HepG2 (cell line): ENCODE data around the gene TCF25. TPM values are rescaled to one million over a fixed set of nuclear protein-coding genes. Genes with fewer than 3 reads are reported as not detected.
A peak's percentile ranks its signal among the peaks of the same experiment; 100 is the strongest.

Experiments
- ASH2L ChIP-seq: fragments of 300-600, 200-600 bp; sonication (generic); IDR thresholded peaks from 2 replicates; pipeline ENCODE4 v1.7.0; 2017; ENCODE audit warnings: low read depth, mild to moderate bottlenecking, moderate library complexity, mixed read lengths, low read length; ENCODE audit not compliant: insufficient read length
- BORCS8-MEF2B ChIP-seq: sonication (generic); formaldehyde crosslinking; IDR thresholded peaks from 2 replicates; pipeline ENCODE4 v1.8.0; 2022; ENCODE audit warnings: mild to moderate bottlenecking, missing genetic modification reagents
- EP300 ChIP-seq, 3 experiments: sonication (generic) in 1 of 3; formaldehyde crosslinking in 1 of 3; IDR thresholded peaks; 2 replicates each; pipeline versions ENCODE4 v1.5.1 to v1.6.1; 2011 to 2020; ENCODE audit warnings: low read depth in 2 of 3, low read length in 2 of 3, borderline replicate concordance in 1 of 3, improper control_type of control experiment in 1 of 3, mild to moderate bottlenecking in 1 of 3, missing genetic modification reagents in 1 of 3, moderate library complexity in 1 of 3
- FIP1L1 ChIP-seq: fragments of 200-400 bp; formaldehyde crosslinking; IDR thresholded peaks from 2 replicates; pipeline ENCODE4 v1.6.1; 2018; ENCODE audit warnings: low read depth, mild to moderate bottlenecking, low read length, moderate library complexity, borderline replicate concordance; ENCODE audit not compliant: insufficient read depth
- GTF3A ChIP-seq: sonication (generic); formaldehyde crosslinking; conservative IDR thresholded peaks from 2 replicates; pipeline ENCODE4 v1.4.0; 2020; ENCODE audit warnings: mild to moderate bottlenecking, missing genetic modification reagents
- KAT2B ChIP-seq: fragments of 150-350 bp; IDR thresholded peaks from 2 replicates; pipeline ENCODE4 v1.6.1; 2014; ENCODE audit warnings: low read depth, low read length, borderline replicate concordance
- MED8 ChIP-seq: sonication (generic); formaldehyde crosslinking; IDR thresholded peaks from 2 replicates; pipeline ENCODE4 v1.8.1; 2023; ENCODE audit warnings: mild to moderate bottlenecking, missing genetic modification reagents; ENCODE audit not compliant: insufficient replicate concordance
- PCBP1 ChIP-seq: fragments of 200-400 bp; formaldehyde crosslinking; IDR thresholded peaks from 2 replicates; pipeline ENCODE4 v1.6.1; 2017; ENCODE audit warnings: mild to moderate bottlenecking, low read depth, low read length, borderline replicate concordance
- POLR2A ChIP-seq, 2 experiments: IDR thresholded peaks; 2 replicates each; pipeline ENCODE4 v1.6.1; 2011; ENCODE audit warnings: low read depth in 2 of 2, low read length in 2 of 2, mild to moderate bottlenecking in 1 of 2, moderate library complexity in 1 of 2; ENCODE audit not compliant: insufficient read depth in 1 of 2
- SMARCE1 ChIP-seq: fragments of 450-650 bp; IDR thresholded peaks from 2 replicates; pipeline ENCODE4 v1.6.1; 2017; ENCODE audit warnings: borderline replicate concordance
- SOX13 ChIP-seq, 3 experiments: fragments of 450-650 bp in 1 of 3; sonication (generic) in 1 of 3; formaldehyde crosslinking in 1 of 3; IDR thresholded peaks in 2 of 3; conservative IDR thresholded peaks in 1 of 3; 2 replicates each; pipeline versions ENCODE4 v1.5.0 to v1.6.1; 2016 to 2020; ENCODE audit warnings: antibody characterized with exemption in 1 of 3, mild to moderate bottlenecking in 1 of 3, missing compliant biosample characterization in 1 of 3, missing genetic modification reagents in 1 of 3, moderate library complexity in 1 of 3
- ZNF383 ChIP-seq: sonication (generic); formaldehyde crosslinking; IDR thresholded peaks from 2 replicates; pipeline ENCODE4 v1.4.0; 2020; ENCODE audit warnings: missing genetic modification reagents, mild to moderate bottlenecking, borderline replicate concordance
- ZNF556 ChIP-seq: sonication (generic); formaldehyde crosslinking; IDR thresholded peaks from 2 replicates; pipeline ENCODE4 v1.4.0; 2020; ENCODE audit warnings: mild to moderate bottlenecking, missing genetic modification reagents, borderline replicate concordance
- polyA plus RNA-seq, 8 experiments: library from polyadenylated mRNA; depleted of rRNA in 3 of 8; stranded (reverse) in 7 of 8; unstranded in 1 of 8; fragments of >200 nt; fragmentation: Illumina TruSeq in 4 of 8; extraction: Trizol in 4 of 8; gene quantifications; 2 replicates each; pipeline versions ENCODE4 v1.2.1 to v1.2.3, GENCODE V29; 2011 to 2016; ENCODE audit warnings: low read depth in 4 of 8, missing spikeins in 1 of 8, mixed read lengths in 1 of 8; ENCODE audit not compliant: insufficient read depth in 1 of 8
- total RNA-seq, 5 experiments: library from RNA; depleted of rRNA; stranded (reverse); fragments of >200 nt; fragmentation: Illumina TruSeq; extraction: Trizol; gene quantifications; 2 replicates each; pipeline ENCODE4 v1.2.3, GENCODE V29; 2016; ENCODE audit warnings: low read depth in 1 of 5
- TF ChIP-seq, protein P1 (sequence below): sonication (generic); formaldehyde crosslinking; IDR thresholded peaks from 2 replicates; pipeline ENCODE4 v1.8.0; 2022; ENCODE audit warnings: missing genetic modification reagents, mild to moderate bottlenecking, inconsistent platforms, borderline replicate concordance
- TF ChIP-seq, protein P2 (sequence below): sonication (generic); formaldehyde crosslinking; IDR thresholded peaks from 2 replicates; pipeline ENCODE4 v1.8.1; 2023; ENCODE audit warnings: mild to moderate bottlenecking, inconsistent platforms, moderate library complexity, missing genetic modification reagents, borderline replicate concordance
- TF ChIP-seq, protein P3 (sequence below): sonication (generic); formaldehyde crosslinking; IDR thresholded peaks from 2 replicates; pipeline ENCODE4 v1.5.0; 2020; ENCODE audit warnings: mild to moderate bottlenecking, missing genetic modification reagents, moderate library complexity
- TF ChIP-seq, protein P4 (sequence below): sonication (generic); formaldehyde crosslinking; IDR thresholded peaks from 2 replicates; pipeline ENCODE4 v1.4.0; 2020; ENCODE audit warnings: missing genetic modification reagents

The TCF25 gene
- total and polyA plus RNA-seq, 2 of the 13 experiments (the other 11 are each of a cell fraction or from before 2014, with no cell fraction given) = 138 to 206 TPM

DNA sequence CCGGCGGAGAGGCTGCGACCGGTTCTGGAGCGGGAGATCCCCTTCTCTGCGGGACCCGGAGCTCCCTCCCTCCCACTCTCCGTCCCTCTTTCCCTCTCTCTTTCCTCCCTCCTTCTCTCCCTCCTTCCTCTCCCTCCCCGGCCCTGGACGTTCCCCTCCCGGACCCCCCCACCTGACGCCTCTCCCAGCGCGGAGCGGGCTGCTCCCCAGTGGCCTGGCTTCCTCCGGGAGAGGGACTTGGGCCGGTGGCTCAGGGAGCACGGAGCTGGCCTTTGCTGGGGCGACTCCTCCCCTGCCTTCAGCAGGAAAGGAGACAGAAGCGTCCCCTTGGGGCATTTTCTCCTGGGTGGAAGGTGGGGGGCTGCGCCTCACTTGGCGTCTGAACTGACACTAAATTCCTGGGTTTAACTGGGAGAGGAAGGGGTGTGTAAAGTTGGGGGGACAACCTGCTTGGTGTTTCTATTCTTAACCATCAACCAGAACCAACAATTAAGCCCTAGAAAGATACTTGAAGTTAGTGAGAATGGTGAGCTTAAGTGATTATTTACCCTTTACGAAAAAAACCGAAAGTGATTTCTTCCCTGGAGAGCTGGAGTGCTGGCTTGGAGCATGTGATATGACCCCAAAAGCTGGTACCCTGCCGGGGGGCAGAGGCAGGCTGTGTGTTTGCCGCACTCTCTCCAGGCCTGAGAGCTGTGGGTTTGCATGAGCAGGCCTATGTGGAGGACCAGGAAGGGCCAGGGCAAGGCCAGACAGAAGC is 44.3 kb upstream of the TCF25 start (continued):
- TF ChIP-seq, protein P1, sequence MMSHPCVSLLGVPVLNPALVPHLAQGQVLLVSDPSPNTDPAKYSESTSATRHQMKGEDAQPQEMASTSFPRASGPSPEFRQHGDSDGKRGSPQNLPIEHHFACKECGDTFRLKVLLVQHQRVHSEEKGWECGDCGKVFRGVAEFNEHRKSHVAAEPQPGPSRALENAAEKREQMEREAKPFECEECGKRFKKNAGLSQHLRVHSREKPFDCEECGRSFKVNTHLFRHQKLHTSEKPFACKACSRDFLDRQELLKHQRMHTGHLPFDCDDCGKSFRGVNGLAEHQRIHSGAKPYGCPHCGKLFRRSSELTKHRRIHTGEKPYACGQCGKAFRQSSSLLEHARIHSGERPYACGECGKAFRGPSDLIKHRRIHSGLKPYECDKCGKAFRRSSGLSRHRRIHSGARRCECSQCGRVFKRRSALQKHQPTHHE = no peak
- TF ChIP-seq FIP1L1 (no peak), POLR2A (IDR thresholded peaks at IDR 0.05; ENCODE audit: insufficient read depth in 1 of 2, low read depth in 2 of 2, low read length in 2 of 2) (0 out of 4 replicates have a peak, but pooled peaks of 1 of the 2 experiments have one; percentile 42), ZNF383 (CRISPR knock-in tag) (0 out of 2 replicates have a peak, but pooled peaks have one; percentile 28), BORCS8-MEF2B (CRISPR knock-in tag) (peak; percentile 78; the same call in 1 of the 2 replicates), KAT2B (no peak), ASH2L (peak; percentile 35), SMARCE1 (no peak), PCBP1 (peak; percentile 59; the same call in 1 of the 2 replicates), EP300 (IDR thresholded peaks at IDR 0.05; ENCODE audit: low read depth in 2 of 2, low read length in 2 of 2) (no peak), EP300 (CRISPR knock-in tag; IDR thresholded peaks at IDR 0.05; ENCODE audit: borderline replicate concordance) (no peak), MED8 (CRISPR knock-in tag) (no peak), SOX13 (IDR thresholded peaks at IDR 0.05) (0 out of 2 replicates have a peak, but pooled peaks have one; percentile 7), SOX13 (CRISPR knock-in tag; conservative IDR thresholded peaks at IDR 0.05 in 1 of 2, IDR thresholded peaks at IDR 0.05 in 1 of 2) (no peak), ZNF556 (CRISPR knock-in tag) (0 out of 2 replicates have a peak, but pooled peaks have one; percentile 33), GTF3A (0 out of 2 replicates have a peak, but pooled peaks have one; percentile 31)
- TF ChIP-seq, protein P2, sequence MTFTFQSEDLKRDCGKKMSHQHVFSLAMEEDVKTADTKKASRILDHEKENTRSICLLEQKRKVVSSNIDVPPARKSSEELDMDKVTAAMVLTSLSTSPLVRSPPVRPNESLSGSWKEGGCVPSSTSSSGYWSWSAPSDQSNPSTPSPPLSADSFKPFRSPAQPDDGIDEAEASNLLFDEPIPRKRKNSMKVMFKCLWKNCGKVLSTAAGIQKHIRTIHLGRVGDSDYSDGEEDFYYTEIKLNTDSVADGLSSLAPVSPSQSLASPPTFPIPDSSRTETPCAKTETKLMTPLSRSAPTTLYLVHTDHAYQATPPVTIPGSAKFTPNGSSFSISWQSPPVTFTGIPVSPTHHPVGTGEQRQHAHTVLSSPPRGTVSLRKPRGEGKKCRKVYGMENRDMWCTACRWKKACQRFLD (CRISPR knock-in tag) = 0 out of 2 replicates have a peak, but pooled peaks have one; percentile 40
- TF ChIP-seq, protein P3, sequence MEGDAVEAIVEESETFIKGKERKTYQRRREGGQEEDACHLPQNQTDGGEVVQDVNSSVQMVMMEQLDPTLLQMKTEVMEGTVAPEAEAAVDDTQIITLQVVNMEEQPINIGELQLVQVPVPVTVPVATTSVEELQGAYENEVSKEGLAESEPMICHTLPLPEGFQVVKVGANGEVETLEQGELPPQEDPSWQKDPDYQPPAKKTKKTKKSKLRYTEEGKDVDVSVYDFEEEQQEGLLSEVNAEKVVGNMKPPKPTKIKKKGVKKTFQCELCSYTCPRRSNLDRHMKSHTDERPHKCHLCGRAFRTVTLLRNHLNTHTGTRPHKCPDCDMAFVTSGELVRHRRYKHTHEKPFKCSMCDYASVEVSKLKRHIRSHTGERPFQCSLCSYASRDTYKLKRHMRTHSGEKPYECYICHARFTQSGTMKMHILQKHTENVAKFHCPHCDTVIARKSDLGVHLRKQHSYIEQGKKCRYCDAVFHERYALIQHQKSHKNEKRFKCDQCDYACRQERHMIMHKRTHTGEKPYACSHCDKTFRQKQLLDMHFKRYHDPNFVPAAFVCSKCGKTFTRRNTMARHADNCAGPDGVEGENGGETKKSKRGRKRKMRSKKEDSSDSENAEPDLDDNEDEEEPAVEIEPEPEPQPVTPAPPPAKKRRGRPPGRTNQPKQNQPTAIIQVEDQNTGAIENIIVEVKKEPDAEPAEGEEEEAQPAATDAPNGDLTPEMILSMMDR (CRISPR knock-in tag) = no peak
- TF ChIP-seq, protein P4, sequence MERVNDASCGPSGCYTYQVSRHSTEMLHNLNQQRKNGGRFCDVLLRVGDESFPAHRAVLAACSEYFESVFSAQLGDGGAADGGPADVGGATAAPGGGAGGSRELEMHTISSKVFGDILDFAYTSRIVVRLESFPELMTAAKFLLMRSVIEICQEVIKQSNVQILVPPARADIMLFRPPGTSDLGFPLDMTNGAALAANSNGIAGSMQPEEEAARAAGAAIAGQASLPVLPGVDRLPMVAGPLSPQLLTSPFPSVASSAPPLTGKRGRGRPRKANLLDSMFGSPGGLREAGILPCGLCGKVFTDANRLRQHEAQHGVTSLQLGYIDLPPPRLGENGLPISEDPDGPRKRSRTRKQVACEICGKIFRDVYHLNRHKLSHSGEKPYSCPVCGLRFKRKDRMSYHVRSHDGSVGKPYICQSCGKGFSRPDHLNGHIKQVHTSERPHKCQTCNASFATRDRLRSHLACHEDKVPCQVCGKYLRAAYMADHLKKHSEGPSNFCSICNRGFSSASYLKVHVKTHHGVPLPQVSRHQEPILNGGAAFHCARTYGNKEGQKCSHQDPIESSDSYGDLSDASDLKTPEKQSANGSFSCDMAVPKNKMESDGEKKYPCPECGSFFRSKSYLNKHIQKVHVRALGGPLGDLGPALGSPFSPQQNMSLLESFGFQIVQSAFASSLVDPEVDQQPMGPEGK (CRISPR knock-in tag) = peak; percentile 82
